Thyroid gland (tissue), 4 donors: ENCODE measurements around the gene SH2B2. TPM values are rescaled to one million over a fixed set of nuclear protein-coding genes. Genes with fewer than 3 reads are reported as not detected.

Experiments used
- DNase-seq, 2 donors: peaks; one replicate each; pipeline ENCODE4 v3.0.0-alpha.2; 2019
- H3K27ac ChIP-seq, 3 donors: fragments of 200-600 bp; sonication (generic); 1 replicate in 2 of 3; 2 replicates in 1 of 3; pipeline ENCODE4 v1.5.1; 2016 to 2019; ENCODE audit warnings: mild to moderate bottlenecking in 1 of 3, moderate library complexity in 1 of 3
- H3K27me3 ChIP-seq: fragments of 200-600 bp; sonication (generic); one replicate; pipeline ENCODE4 v1.5.1; 2019
- H3K36me3 ChIP-seq, 2 donors: fragments of 200-600 bp; sonication (generic); one replicate each; pipeline ENCODE4 v1.5.1; 2016 to 2019
- H3K4me1 ChIP-seq, 2 donors: fragments of 200-600 bp; sonication (generic); one replicate each; pipeline ENCODE4 v1.5.1; 2017 to 2019
- H3K4me3 ChIP-seq, 3 donors: fragments of 200-600 bp; sonication (generic); replicated peaks in 1 of 3; 1 replicate in 2 of 3; 2 replicates in 1 of 3; pipeline ENCODE4 v1.5.1; 2016; ENCODE audit warnings: mild to moderate bottlenecking in 1 of 3
- H3K9me3 ChIP-seq: fragments of 200-600 bp; sonication (generic); one replicate; pipeline ENCODE4 v1.5.1; 2017
- CTCF ChIP-seq, 6 experiments: fragments of 200-600 bp in 3 of 6; fragments of 450-650 bp in 3 of 6; sonication (generic) in 3 of 6; IDR thresholded peaks; one replicate each; pipeline ENCODE4 v1.5.1; 2016 to 2019; ENCODE audit warnings: antibody characterized with exemption in 6 of 6, mild to moderate bottlenecking in 2 of 6, inconsistent platforms in 1 of 6, moderate library complexity in 1 of 6
- POLR2A ChIP-seq, 2 donors: fragments of 450-650 bp; IDR thresholded peaks; one replicate each; pipeline ENCODE4 v1.6.1; 2017; ENCODE audit warnings: antibody characterized with exemption in 2 of 2, mild to moderate bottlenecking in 2 of 2, moderate library complexity in 1 of 2
- WGBS, 2 donors: methylation state at CpG; one replicate each; pipeline ENCODE4 v1.1.5; 2017; 5-methylcytosine and 5-hydroxymethylcytosine counted together
- intact Hi-C: fragments of 100-400 bp; cut with DNase I; formaldehyde crosslinking; loops from one replicate; pipeline ENCODE4 v1.15.1; 2023
- total RNA-seq, 4 donors: library from RNA; depleted of rRNA; stranded (reverse); fragments of >200 nt; gene quantifications; one replicate each; pipeline ENCODE4 v1.2.3, GENCODE V29; 2016

SH2B2 gene
- total RNA-seq, 4 donors from 2014 or later, result 7.7 to 19.3 (median 14.6) TPM

DNA sequence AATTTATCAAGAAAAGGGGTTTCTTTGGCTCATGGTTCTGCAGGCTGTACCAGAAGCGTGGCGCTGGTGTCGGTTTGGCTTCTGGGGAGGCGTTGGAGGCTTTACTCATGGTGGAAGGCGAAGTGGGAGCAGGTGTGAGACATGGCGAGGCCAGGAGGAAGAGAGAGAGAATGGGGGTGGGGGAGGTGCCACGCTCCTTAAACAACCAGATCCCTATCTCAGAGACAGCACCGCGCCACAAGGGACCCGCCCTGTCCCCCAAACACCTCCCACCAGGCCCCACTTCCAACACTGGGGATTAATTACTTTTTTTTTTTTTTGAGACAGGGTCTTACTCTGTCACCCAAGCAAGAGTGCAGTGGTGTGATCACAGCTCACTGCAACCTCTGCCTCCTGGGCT, 18.0 kb upstream of the SH2B2 start:
- TF ChIP-seq POLR2A (IDR thresholded peaks at IDR 0.05) (no peak), CTCF (IDR thresholded peaks at IDR 0.05) (no peak)
- Histone ChIP-seq H3K36me3 (no peaks in the 10 kb centered on the region), H3K4me3 (no peak overlapping the region), H3K27me3 (no peaks in the 10 kb centered on the region), H3K9me3 (no peaks in the 10 kb centered on the region), H3K4me1 (no peaks in the 10 kb centered on the region), H3K27ac (no peak overlapping the region)
- intact Hi-C loops, result no loop called here
- WGBS, 2 donors, result 90 to 95% methylated on average over 10 of the region's 10 CpGs
- no peak for DNase-seq

DNA sequence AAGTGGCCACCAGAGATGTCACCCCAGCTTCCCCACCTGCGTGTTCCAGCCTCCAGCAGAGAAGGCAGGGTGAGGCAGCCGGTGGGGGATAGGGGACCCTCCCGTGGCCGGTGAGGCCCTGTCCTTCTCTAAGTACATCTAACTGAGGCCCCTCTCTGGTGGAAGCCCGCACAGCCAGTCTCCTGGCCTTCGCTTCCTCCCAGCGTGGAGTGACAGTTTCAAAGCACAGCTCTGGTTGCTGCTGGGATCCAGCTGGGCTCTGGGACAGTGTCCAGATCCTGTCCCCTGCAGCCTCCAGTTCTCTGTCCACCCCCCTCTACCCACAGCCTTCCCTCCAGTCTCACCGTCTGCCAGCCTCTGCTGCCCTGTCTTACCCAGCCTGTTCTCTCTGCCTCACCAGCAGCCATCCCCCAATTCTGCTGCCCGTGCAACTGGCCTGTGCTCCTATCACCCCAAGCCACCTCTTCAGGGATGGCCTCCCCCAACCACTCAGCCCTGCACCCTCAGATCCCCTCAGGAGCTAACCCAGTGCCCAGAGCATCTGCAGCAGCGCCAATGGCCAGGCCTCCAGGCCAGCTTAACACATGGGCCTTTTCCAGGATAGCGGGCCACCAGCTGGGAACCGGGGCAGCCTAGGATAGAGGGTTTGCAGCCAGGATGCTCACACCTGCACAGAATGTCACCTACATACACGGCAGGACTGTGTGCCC, 16.3 kb upstream of the SH2B2 start:
- intact Hi-C loops, result no loop called here
- Histone ChIP-seq H3K4me3 (no peak overlapping the region), H3K27me3 (no peaks in the 10 kb centered on the region), H3K9me3 (no peaks in the 10 kb centered on the region), H3K36me3 (no peaks in the 10 kb centered on the region), H3K4me1 (no peaks in the 10 kb centered on the region), H3K27ac (no peak overlapping the region)
- TF ChIP-seq POLR2A (IDR thresholded peaks at IDR 0.05) (no peak), CTCF (IDR thresholded peaks at IDR 0.05) (no peak)
- 80 to 83% methylated on average over 11 to 13 of the region's 13 CpGs for WGBS, 2 donors
- DNase-seq, result no peak

DNA sequence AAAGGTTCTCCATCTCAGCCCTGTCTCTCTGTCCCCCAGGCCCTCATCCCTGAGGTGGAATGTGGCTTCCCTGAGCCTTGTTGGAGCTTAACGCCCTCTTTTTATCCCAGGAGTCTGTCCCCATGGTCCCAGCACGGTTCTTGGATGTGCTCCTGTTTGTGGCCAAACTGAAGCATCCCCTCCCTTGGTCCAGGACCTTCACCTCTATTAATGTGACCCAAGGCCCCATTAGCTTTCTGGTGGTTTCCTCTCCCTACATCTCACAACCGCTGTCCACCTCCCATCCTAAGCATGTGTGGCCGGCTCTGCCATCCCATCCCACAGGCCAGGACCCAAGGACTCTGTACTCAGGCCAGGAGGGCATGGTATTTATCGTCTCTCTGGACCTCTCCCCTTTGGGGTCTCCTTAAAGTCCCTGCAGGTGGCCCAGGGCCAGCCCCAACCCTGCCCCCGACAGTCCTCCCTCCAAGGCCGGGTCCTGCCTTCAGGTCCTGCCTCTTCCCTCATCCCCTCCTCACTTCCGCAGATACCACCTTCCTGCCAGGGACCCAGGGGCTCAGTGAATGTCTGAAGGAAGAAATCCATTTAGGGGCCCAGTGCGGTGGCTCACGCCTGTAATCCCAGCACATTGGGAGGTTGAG, 15.4 kb upstream of the SH2B2 start:
- no peaks in the 10 kb centered on the region for H3K4me1 ChIP-seq
- intact Hi-C loops, result no loop called here
- WGBS, 2 donors, result 94 to 97% methylated on average over 10 of the region's 10 CpGs
- no peaks in the 10 kb centered on the region for H3K36me3 ChIP-seq
- TF ChIP-seq POLR2A (IDR thresholded peaks at IDR 0.05) (no peak), CTCF (IDR thresholded peaks at IDR 0.05) (no peak)
- H3K9me3 ChIP-seq, result no peaks in the 10 kb centered on the region
- no peak for DNase-seq
- H3K4me3 ChIP-seq, result no peak overlapping the region
- no peak overlapping the region for H3K27ac ChIP-seq
- H3K27me3 ChIP-seq, result no peaks in the 10 kb centered on the region

- Histone ChIP-seq H3K4me1 (no peaks in the 10 kb centered on the region), H3K9me3 (no peaks in the 10 kb centered on the region), H3K27me3 (no peaks in the 10 kb centered on the region), H3K4me3 (no peak overlapping the region), H3K36me3 (no peaks in the 10 kb centered on the region), H3K27ac (no peak overlapping the region)
- TF ChIP-seq POLR2A (IDR thresholded peaks at IDR 0.05), result no peak
- TF ChIP-seq CTCF (IDR thresholded peaks at IDR 0.05), result peak; percentile 73 to 92 (median 86)
- WGBS, 2 donors, result 53 to 55% methylated on average over 18 to 21 of the region's 21 CpGs
- peak; percentile 78 to 84 for DNase-seq
- intact Hi-C loops, result no loop called here
Observed at GRCh38 chr7:102272075-102272916, 14.4 kb upstream of the SH2B2 start.
